Mesendoderm (in vitro differentiated cells): ENCODE results near the gene SAXO2.
"Not testable (repeated sequence)": the region's sequence is repeated elsewhere in the genome, so short reads cannot be mapped to it uniquely, and the experiment has no call there.

Source experiments
- DNase-seq: peaks from one replicate; pipeline ENCODE4 v3.0.0; 2013
- H2AK5ac ChIP-seq: 2 replicates; pipeline ENCODE4 v1.6.1; 2013; ENCODE audit warnings: low read length, inconsistent platforms
- H2BK120ac ChIP-seq: 2 replicates; pipeline ENCODE4 v1.6.1; 2013; ENCODE audit warnings: low read depth, mild to moderate bottlenecking, low read length, moderate library complexity, mixed read lengths
- H2BK15ac ChIP-seq: replicated peaks from 2 replicates; pipeline ENCODE4 v1.6.1; 2013; ENCODE audit warnings: low read depth, mild to moderate bottlenecking, moderate library complexity
- H2BK5ac ChIP-seq: 2 replicates; pipeline ENCODE4 v1.6.1; 2013; ENCODE audit warnings: low read length, inconsistent platforms
- H3K18ac ChIP-seq: 2 replicates; pipeline ENCODE4 v1.6.1; 2013; ENCODE audit warnings: mild to moderate bottlenecking, low read length, mixed read lengths
- H3K23ac ChIP-seq: one replicate; pipeline ENCODE4 v1.6.1; 2013; ENCODE audit warnings: low read length
- H3K27ac ChIP-seq: 2 replicates; pipeline ENCODE4 v1.5.1; 2013; ENCODE audit warnings: low read depth, mild to moderate bottlenecking, inconsistent platforms, low read length, moderate library complexity
- H3K27me3 ChIP-seq: 2 replicates; pipeline ENCODE4 v1.6.1; 2013; ENCODE audit warnings: low read length, control low read depth, mild to moderate bottlenecking, inconsistent platforms; ENCODE audit not compliant: insufficient read depth, poor library complexity
- H3K36me3 ChIP-seq: 2 replicates; pipeline ENCODE4 v1.6.1; 2013; ENCODE audit warnings: low read length, inconsistent platforms; ENCODE audit not compliant: control insufficient read depth, insufficient read depth
- H3K4ac ChIP-seq: one replicate; pipeline ENCODE4 v1.6.1; 2013; ENCODE audit warnings: low read depth, mild to moderate bottlenecking, low read length, moderate library complexity
- H3K4me1 ChIP-seq: 2 replicates; pipeline ENCODE4 v1.6.1; 2013; ENCODE audit warnings: low read depth, low read length, inconsistent platforms; ENCODE audit not compliant: control insufficient read depth
- H3K4me2 ChIP-seq: 2 replicates; pipeline ENCODE4 v1.6.1; 2013; ENCODE audit warnings: low read length
- H3K4me3 ChIP-seq: 2 replicates; pipeline ENCODE4 v1.5.1; 2013; ENCODE audit warnings: mild to moderate bottlenecking, low read length
- H3K56ac ChIP-seq: one replicate; pipeline ENCODE4 v1.6.1; 2013; ENCODE audit warnings: low read length
- H3K79me1 ChIP-seq: 2 replicates; pipeline ENCODE4 v1.6.1; 2013; ENCODE audit warnings: low read length, inconsistent platforms
- H3K79me2 ChIP-seq: 2 replicates; pipeline ENCODE4 v1.6.1; 2013; ENCODE audit warnings: mild to moderate bottlenecking, low read length; ENCODE audit not compliant: control insufficient read depth, insufficient read depth
- H3K9ac ChIP-seq: 2 replicates; pipeline ENCODE4 v1.6.1; 2013; ENCODE audit warnings: low read length, inconsistent platforms
- H4K5ac ChIP-seq: one replicate; pipeline ENCODE4 v1.6.1; 2013; ENCODE audit warnings: low read length
- H4K8ac ChIP-seq: one replicate; pipeline ENCODE4 v1.6.1; 2013; ENCODE audit warnings: low read depth, mild to moderate bottlenecking, control low read depth, low read length, moderate library complexity
- WGBS: extraction: QIAGEN DNeasy Blood & Tissue Kit; methylation state at CpG from one replicate; pipeline ENCODE4 v1.1.7; 2013; ENCODE audit warnings: low lambda C conversion rate, missing lambda C conversion rate; ENCODE audit not compliant: insufficient coverage; ENCODE audit errors: extremely low coverage; 5-methylcytosine and 5-hydroxymethylcytosine counted together

SAXO2 gene

GRCh38 chr15:82231842-82232241 lies 30.8 kb upstream of the SAXO2 start:
- Histone ChIP-seq H3K23ac (no peak overlapping the region), H3K27ac (no peak overlapping the region), H2BK120ac (no peak overlapping the region), H3K18ac (no peak overlapping the region), H3K27me3 (no peaks in the 10 kb centered on the region), H4K8ac (no peak overlapping the region), H3K4me1 (no peaks in the 10 kb centered on the region), H3K9ac (no peak overlapping the region), H3K4ac (no peak overlapping the region), H4K5ac (no peak overlapping the region), H2BK15ac (no peak overlapping the region), H3K79me1 (no peaks in the 10 kb centered on the region), H3K4me2 (no peak overlapping the region), H3K79me2 (no peaks in the 10 kb centered on the region), H2BK5ac (no peak overlapping the region), H3K56ac (no peak overlapping the region), H3K36me3 (no peaks in the 10 kb centered on the region), H2AK5ac (no peak overlapping the region), H3K4me3 (no peak overlapping the region)
- WGBS, result no CpG with 5 or more reads among the region's 2 CpGs
- peak; percentile 0 for DNase-seq

GRCh38 chr15:82237944-82238534 lies 24.6 kb upstream of the SAXO2 start:
- not testable (repeated sequence) for H3K36me3 ChIP-seq

GRCh38 chr15:82239685-82240391 lies 22.8 kb upstream of the SAXO2 start:
- H2BK120ac ChIP-seq, result no peak overlapping the region
- no peak overlapping the region for H3K18ac ChIP-seq
- H2AK5ac ChIP-seq, result no peak overlapping the region

More at GRCh38 chr15:82237944-82238534, 24.6 kb upstream of the SAXO2 start:
- H3K18ac ChIP-seq, H2AK5ac ChIP-seq, H2BK120ac ChIP-seq, H4K5ac ChIP-seq, H3K4me3 ChIP-seq, DNase-seq, H3K4ac ChIP-seq, H3K4me1 ChIP-seq, H4K8ac ChIP-seq, H2BK5ac ChIP-seq, H3K23ac ChIP-seq, H3K56ac ChIP-seq, H3K27me3 ChIP-seq, H3K4me2 ChIP-seq, H3K27ac ChIP-seq, H3K79me2 ChIP-seq, H3K9ac ChIP-seq, H3K79me1 ChIP-seq, H2BK15ac ChIP-seq: not testable (repeated sequence)
- no CpG with 5 or more reads among the region's 3 CpGs for WGBS

GRCh38 chr15:82241836-82242499 lies 20.6 kb upstream of the SAXO2 start:
- not testable (repeated sequence) for H2BK5ac ChIP-seq, H3K4me2 ChIP-seq, H2AK5ac ChIP-seq, H3K27me3 ChIP-seq, H3K4me1 ChIP-seq, H3K36me3 ChIP-seq, H3K4ac ChIP-seq, H3K9ac ChIP-seq, H3K56ac ChIP-seq, H3K27ac ChIP-seq, H3K79me1 ChIP-seq, H2BK15ac ChIP-seq, H4K5ac ChIP-seq, DNase-seq, H3K4me3 ChIP-seq, H2BK120ac ChIP-seq, H4K8ac ChIP-seq, H3K18ac ChIP-seq, H3K79me2 ChIP-seq, H3K23ac ChIP-seq
- no CpG with 5 or more reads among the region's 1 CpG for WGBS

More at GRCh38 chr15:82239685-82240391, 22.8 kb upstream of the SAXO2 start:
- Histone ChIP-seq H3K4ac (no peak overlapping the region), H3K79me1 (no peaks in the 10 kb centered on the region), H3K23ac (no peak overlapping the region), H3K27ac (no peak overlapping the region), H3K9ac (no peak overlapping the region), H3K4me1 (no peaks in the 10 kb centered on the region), H3K56ac (no peak overlapping the region), H3K4me2 (no peak overlapping the region), H2BK15ac (no peak overlapping the region), H3K36me3 (no peaks in the 10 kb centered on the region), H4K8ac (no peak overlapping the region), H2BK5ac (no peak overlapping the region), H3K27me3 (no peaks in the 10 kb centered on the region), H4K5ac (no peak overlapping the region), H3K4me3 (no peak overlapping the region), H3K79me2 (no peaks in the 10 kb centered on the region)
- DNase-seq, result peak; percentile 40
- WGBS, result no CpG with 5 or more reads among the region's 5 CpGs

GRCh38 chr15:82243644-82244043 lies 19.0 kb upstream of the SAXO2 start:
- H3K18ac ChIP-seq, H3K23ac ChIP-seq, H3K79me1 ChIP-seq, H2BK15ac ChIP-seq, DNase-seq, H3K27me3 ChIP-seq, H3K4me2 ChIP-seq, H3K4me1 ChIP-seq, H2AK5ac ChIP-seq, H3K79me2 ChIP-seq, H3K36me3 ChIP-seq, H3K56ac ChIP-seq, H3K4ac ChIP-seq, H2BK5ac ChIP-seq, H4K8ac ChIP-seq, H3K9ac ChIP-seq, H4K5ac ChIP-seq, H3K27ac ChIP-seq, H2BK120ac ChIP-seq, H3K4me3 ChIP-seq: not testable (repeated sequence)
- no CpG with 5 or more reads among the region's 5 CpGs for WGBS
